ENCODE measurements around the gene SPDYE17.
"Not testable (repeated sequence)": the region's sequence is repeated elsewhere in the genome, so short reads cannot be mapped to it uniquely, and the experiment has no call there.

The SPDYE17 gene, protein sequence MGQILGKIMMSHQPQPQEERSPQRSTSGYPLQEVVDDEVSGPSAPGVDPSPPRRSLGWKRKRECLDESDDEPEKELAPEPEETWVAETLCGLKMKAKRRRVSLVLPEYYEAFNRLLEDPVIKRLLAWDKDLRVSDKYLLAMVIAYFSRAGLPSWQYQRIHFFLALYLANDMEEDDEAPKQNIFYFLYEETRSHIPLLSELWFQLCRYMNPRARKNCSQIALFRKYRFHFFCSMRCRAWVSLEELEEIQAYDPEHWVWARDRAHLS

GRCh38 chr7:77032261-77032660 lies at the start of gene SPDYE17:
Gene SPDYE17 (minus strand): TSS chr7:77032361. CDS start chr7:77030570, 1,791 bp downstream.
- not testable (repeated sequence) for DNase-seq (ENCODE audit: low spot score)

DNA sequence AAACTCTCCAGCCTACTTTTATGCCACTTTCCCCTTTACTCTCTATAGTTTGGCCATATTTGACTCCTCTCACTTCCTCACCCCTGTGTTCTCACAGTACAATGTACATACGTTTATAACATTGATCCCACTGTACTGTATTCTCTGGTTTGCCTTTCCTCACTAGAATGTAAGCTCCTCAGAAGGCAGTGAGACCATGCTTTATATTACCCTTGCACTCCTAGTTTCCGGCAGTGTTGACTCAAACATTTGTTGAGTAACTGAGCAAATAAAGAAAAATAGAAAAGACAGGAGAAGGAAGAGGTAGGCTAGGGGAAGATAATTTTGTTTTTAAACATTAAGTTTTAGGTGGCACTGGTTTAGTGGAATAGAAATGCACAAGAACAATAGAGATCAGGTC lies 48.1 kb upstream of the SPDYE17 start:
- DNase-seq (ENCODE audit: low spot score) = not testable (repeated sequence)

- not testable (repeated sequence) for DNase-seq (ENCODE audit: low spot score)
Measured at GRCh38 chr7:77079624-77080023, 47.5 kb upstream of the SPDYE17 start.

- DNase-seq (ENCODE audit: low spot score) = not testable (repeated sequence)
Measured at GRCh38 chr7:77079112-77079511, 47.0 kb upstream of the SPDYE17 start.

GRCh38 chr7:77077060-77077459 lies 44.9 kb upstream of the SPDYE17 start:
- not testable (repeated sequence) for DNase-seq (ENCODE audit: low spot score)

DNA sequence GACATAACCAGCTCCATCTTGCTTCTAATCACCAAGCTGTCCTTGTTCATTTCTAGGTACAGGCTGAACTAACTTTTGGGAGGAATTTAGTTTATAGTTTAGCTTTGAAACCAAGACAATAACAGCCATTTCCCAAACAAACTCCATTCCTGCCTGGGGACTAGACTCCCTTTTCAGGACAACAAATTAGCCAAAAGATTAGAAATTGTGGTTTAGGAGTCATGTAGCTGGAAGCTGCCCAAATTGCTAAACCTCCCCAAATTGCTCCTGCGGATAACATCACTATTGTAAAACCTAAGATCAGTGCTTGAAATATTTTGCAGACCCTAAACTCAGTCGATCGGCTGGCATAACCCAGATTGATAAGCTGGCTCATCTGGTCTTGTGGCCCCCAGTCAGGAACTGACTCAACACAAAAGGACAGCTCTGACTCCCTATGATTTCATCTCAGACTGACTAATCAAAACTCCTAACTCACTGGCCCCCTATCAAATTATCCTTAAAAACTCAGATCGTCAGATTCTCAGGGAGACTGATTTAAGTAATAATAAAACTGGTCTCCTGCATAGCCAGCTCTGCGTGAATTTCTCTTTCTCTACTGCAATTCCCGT lies 42.7 kb upstream of the SPDYE17 start:
- DNase-seq (ENCODE audit: low spot score) = not testable (repeated sequence)

DNA sequence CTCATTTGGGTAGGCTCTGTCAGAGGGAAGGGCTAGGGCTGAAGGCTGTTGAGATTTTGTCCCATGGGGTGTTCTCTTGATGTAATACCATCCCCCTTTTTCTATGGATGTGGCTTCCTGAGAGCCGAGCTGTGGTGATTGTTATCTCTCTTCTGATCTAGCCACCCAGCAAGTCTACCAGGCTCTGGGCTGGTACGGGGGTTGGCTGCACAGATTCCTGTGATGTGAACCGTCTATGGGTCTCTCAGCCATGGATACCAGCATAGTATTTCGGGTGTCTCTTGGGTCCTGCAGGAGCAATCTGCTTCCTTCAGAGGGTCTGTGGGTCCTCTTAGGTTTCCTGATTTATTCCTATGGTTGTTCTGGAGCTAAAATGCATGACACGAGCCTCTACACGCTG lies 38.9 kb upstream of the SPDYE17 start:
- DNase-seq (ENCODE audit: low spot score) = not testable (repeated sequence)

DNA sequence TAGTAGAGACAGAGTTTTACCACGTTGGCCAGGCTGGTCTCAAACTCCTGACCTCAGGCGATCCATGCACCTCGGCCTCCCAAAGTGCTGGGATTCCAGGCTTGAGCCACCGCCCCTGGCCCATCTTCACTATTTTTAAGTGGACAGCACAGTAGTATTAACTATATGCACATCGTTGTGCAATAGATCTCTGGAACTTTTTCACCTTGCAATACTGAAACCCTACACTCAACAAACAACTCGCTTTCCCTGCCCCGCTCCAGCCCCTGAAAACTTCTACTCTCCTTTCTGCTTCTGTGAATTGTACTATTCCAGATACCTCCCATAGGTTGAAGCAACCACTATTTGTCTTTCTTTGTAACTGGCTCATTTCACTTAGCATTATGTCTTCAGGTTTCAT lies 33.7 kb upstream of the SPDYE17 start:
- DNase-seq (ENCODE audit: low spot score) = not testable (repeated sequence)

GRCh38 chr7:77063732-77064131 lies 31.6 kb upstream of the SPDYE17 start:
- not testable (repeated sequence) for DNase-seq (ENCODE audit: low spot score)

- not testable (repeated sequence) for DNase-seq (ENCODE audit: low spot score)
Measured at GRCh38 chr7:77062557-77062956, 30.4 kb upstream of the SPDYE17 start, which contains the start of gene SPDYE18. Gene SPDYE18 (minus strand): TSS chr7:77062558. CDS start chr7:77060512, 2,046 bp downstream.

- DNase-seq (ENCODE audit: low spot score) = not testable (repeated sequence)
Measured at GRCh38 chr7:77026349-77026748, 5.8 kb downstream of the SPDYE17 start.

GRCh38 chr7:77010074-77010680 lies 22.0 kb downstream of the SPDYE17 start:
- not testable (repeated sequence) for DNase-seq (ENCODE audit: low spot score)

- not testable (repeated sequence) for DNase-seq (ENCODE audit: low spot score)
Measured at GRCh38 chr7:77008000-77008399, 24.2 kb downstream of the SPDYE17 start.

- DNase-seq (ENCODE audit: low spot score) = not testable (repeated sequence)
Measured at GRCh38 chr7:77006127-77007110, 25.7 kb downstream of the SPDYE17 start.

GRCh38 chr7:77005461-77006057 lies 26.6 kb downstream of the SPDYE17 start:
- DNase-seq (ENCODE audit: low spot score) = not testable (repeated sequence)

DNA sequence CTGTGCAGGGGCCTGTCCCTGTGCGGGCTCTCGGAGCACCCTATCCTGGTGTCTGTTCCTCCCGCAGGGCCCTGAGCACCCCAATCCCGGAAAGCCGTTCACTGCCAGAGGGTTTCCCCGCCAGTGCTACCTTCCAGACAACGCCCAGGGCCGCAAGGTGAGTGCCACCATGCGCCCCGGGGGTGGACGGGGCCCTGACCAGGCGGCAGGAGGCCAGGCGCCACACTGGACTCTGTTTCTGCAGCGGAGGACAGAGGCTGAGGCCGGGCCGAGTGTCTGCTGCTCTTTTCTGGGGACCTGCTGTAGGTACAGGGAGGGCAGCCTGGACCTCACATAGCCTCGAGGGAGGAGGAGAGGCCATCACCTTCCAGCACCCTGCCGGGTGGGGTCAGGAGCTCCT lies 28.0 kb downstream of the SPDYE17 start:
- not testable (repeated sequence) for DNase-seq (ENCODE audit: low spot score)

- not testable (repeated sequence) for DNase-seq (ENCODE audit: low spot score)
Measured at GRCh38 chr7:77003241-77003640, 28.9 kb downstream of the SPDYE17 start.

- not testable (repeated sequence) for DNase-seq (ENCODE audit: low spot score)
Measured at GRCh38 chr7:77002678-77003233, 29.4 kb downstream of the SPDYE17 start.

- DNase-seq (ENCODE audit: low spot score) = not testable (repeated sequence)
Measured at GRCh38 chr7:77002104-77002503, 30.1 kb downstream of the SPDYE17 start.

- DNase-seq (ENCODE audit: low spot score) = not testable (repeated sequence)
Measured at GRCh38 chr7:76999474-77000107, 32.6 kb downstream of the SPDYE17 start.
